ENCODE results near the gene RPP30.
"Not testable (repeated sequence)": the region's sequence is repeated elsewhere in the genome, so short reads cannot be mapped to it uniquely, and the experiment has no call there.

The RPP30 gene

DNA sequence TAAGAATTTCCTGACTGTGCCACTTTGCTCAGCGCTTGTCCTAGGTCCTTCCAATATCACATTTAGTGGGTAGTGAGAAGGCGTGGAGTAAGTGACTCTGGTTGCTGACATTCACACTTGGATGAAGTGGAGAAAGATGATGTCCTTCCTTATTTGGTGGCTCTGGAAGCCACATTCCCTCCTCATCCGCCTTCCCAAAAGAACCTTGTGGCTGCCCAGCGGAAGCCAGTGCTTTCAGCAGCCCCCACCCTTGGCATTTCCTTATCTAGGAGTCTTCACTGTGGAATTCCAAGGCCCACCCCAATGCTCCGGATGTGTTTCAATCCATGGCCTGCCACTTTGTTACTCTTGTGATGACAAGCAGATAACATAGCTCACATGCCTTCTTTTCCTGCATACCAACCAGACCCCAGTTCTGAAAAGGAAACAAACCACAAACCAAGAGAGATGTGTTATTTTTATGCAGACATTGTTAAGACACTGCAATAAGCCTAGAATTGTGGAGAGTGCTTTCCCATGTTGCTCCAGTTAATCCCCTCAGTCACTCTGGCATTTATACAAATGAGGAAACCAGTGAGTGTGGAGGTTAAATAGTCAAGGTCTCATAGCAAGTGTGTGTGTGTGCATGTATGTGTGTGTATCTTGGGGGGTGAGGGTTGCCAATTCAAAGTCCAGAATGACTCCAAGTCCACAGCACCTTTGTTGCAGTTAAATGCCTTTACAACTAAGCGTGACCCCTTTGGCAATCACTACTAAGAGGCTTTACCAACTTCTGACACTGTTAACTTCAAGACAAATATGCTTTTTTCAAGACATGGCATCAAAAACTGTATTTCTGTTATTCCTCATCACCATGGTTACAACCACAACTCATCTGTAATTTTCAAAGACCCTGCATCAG is 59.4 kb downstream of the RPP30 start:
- TF ChIP-seq, protein P1, sequence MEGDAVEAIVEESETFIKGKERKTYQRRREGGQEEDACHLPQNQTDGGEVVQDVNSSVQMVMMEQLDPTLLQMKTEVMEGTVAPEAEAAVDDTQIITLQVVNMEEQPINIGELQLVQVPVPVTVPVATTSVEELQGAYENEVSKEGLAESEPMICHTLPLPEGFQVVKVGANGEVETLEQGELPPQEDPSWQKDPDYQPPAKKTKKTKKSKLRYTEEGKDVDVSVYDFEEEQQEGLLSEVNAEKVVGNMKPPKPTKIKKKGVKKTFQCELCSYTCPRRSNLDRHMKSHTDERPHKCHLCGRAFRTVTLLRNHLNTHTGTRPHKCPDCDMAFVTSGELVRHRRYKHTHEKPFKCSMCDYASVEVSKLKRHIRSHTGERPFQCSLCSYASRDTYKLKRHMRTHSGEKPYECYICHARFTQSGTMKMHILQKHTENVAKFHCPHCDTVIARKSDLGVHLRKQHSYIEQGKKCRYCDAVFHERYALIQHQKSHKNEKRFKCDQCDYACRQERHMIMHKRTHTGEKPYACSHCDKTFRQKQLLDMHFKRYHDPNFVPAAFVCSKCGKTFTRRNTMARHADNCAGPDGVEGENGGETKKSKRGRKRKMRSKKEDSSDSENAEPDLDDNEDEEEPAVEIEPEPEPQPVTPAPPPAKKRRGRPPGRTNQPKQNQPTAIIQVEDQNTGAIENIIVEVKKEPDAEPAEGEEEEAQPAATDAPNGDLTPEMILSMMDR (conservative IDR thresholded peaks at IDR 0.05; ENCODE audit: low read length) = no peak
- H3K4me3 ChIP-seq (ENCODE audit: low read length) = no peak overlapping the region; the same call in 1 of the 2 replicates
- peak; percentile 99 for DNase-seq (ENCODE audit: low read depth)

DNA sequence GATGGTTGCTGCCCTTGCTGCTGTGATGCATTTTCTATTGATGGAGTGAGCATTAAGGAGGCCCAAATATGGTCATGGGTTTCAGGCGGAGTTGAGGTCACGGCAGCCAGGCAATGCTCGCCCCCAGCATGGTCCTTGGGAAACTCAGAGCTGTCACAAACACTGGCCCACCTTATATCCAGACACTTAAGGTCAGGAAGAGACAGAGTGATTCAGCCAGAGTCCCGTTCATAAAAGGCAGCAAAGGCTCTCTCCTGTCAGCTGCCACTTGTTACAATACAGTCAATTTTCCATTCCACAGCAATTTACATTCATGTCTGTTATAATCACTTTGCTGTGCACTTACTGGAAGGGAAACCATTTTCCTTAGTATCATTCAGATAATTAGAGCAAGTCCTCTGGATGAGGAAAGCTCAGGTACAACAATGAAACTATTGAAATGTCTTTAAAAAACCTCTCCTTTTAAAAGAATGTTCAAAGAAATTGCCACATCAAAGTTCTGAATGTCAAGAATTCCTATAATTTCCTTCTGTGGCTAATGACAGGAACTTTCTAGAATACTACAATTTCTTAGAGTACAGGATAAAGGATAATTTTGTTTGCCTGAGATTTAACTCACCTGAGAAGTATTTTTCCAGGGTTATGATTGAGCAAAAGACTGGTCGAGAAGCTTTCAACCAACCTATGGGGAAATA is 64.0 kb downstream of the RPP30 start:
- no peak for DNase-seq (ENCODE audit: low read depth)
- TF ChIP-seq, protein P1 (conservative IDR thresholded peaks at IDR 0.05; ENCODE audit: low read length) = no peak
- no peak overlapping the region for H3K4me3 ChIP-seq (ENCODE audit: low read length)

DNA sequence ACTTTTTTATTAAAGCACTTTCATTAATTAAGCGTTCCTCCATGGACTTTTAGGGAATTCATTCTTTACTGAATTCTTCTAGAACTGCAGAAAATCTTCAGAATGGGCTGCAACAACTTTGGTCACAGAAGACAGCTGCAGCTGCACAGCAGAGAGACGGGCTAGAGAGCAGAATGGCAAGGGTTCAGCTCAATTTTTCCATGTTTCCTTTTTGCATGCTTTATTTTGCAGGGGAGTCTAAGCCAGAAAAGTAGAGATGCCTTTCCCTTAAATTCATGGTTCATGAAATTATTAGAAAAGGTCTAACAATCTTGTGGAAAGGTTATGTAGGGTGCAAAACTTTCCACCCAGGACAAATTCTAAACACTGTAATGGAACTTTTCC is 64.5 kb downstream of the RPP30 start:
- H3K4me3 ChIP-seq (ENCODE audit: low read length) = no peak overlapping the region
- DNase-seq (ENCODE audit: low read depth) = no peak
- TF ChIP-seq, protein P1 (conservative IDR thresholded peaks at IDR 0.05; ENCODE audit: low read length) = no peak

DNA sequence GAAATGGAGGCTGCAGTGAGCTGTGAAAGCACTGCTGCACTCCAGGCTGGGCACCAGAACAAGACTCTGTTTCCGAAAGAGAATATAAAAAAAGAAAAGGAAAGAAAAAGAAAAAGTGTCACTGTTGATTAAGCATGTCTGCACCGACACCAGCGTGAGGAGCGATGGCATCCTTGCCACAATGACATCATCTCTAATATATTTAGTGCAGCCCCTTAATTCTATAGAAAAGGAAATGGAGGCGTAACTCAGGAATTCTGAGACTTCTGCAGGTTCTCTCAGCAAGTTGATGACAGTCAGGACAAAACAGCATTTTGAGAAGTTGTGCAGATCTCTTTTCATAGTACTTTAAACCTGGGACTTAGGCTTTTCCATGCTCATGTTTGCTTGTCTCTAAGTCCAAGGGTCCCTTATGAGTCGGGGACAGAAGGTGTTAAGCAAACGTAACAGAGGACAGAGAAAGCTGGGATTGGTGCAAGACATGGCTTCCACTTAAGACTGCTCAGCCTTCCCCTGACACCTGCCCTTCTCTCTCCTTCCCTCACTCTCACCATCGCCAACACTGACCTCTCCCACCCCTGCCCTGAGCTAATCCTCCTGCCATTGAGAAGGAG is 66.0 kb downstream of the RPP30 start:
- H3K4me3 ChIP-seq (ENCODE audit: low read length) = no peak overlapping the region
- TF ChIP-seq, protein P1 (conservative IDR thresholded peaks at IDR 0.05; ENCODE audit: low read length) = no peak
- no peak for DNase-seq (ENCODE audit: low read depth)

DNA sequence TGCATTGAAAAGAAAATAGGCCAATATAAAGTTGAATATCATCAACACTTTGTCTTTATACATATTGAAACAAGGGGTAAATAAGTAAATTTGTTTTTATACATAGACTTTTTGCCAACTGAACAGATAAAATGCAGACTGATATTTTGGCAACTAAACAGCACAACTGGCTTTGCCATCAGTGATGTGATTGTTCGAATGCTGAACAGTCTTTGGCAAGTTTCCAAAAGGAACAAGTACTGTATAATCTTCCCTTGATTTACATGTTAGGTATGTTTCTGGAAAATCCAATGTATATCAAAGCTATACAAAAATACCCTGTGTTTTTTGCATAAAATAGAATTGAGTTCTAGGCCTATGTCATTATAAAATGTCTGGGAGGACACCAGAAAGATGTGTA is 67.3 kb downstream of the RPP30 start:
- no peak for DNase-seq (ENCODE audit: low read depth)
- TF ChIP-seq, protein P1 (conservative IDR thresholded peaks at IDR 0.05; ENCODE audit: low read length) = no peak
- H3K4me3 ChIP-seq (ENCODE audit: low read length) = no peak overlapping the region

DNA sequence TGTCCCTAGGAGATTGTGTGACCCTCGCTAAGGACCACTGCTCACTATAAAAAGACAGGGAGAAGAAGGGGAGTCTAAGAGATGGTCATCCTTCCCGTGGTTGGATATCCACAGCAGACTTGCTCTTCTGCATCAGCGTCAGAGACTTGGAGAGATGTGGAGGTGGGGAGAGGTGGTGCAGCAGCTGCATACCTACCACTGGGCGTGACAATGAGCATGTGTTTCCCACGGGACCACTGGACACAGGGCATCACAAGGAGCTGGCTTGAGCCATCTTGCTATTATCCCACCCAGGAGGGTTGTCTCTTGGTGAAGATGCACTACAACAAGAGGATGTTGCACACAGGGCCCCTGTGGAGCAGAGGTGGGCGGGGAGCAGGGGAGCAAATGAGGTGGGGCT is 67.9 kb downstream of the RPP30 start:
- DNase-seq (ENCODE audit: low read depth) = no peak
- no peak overlapping the region for H3K4me3 ChIP-seq (ENCODE audit: low read length)
- TF ChIP-seq, protein P1 (conservative IDR thresholded peaks at IDR 0.05; ENCODE audit: low read length) = no peak

DNA sequence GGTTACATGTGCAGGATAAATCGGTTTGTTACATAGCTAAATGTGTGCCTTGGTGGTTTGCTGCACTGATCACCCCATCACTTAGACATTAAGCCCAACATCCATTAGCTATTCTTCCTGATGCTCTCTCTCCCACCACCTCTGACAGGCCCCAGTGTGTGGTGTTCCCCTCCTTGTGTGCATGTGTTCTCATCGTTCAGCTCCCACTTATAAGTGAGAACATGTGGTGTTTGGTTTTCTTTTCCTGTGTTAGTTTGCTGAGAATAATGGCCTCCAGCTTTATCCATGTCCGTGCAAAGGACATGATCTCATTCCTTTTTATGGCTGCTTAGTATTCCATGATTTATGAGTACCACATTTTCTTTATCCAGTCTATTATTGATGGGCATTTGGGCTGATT is 71.2 kb downstream of the RPP30 start:
- peak; percentile 35 for DNase-seq (ENCODE audit: low read depth)
- H3K4me3 ChIP-seq (ENCODE audit: low read length) = not testable (repeated sequence)
